ENCODE results near the gene RFPL4AL1.
"Not testable (repeated sequence)": the region's sequence is repeated elsewhere in the genome, so short reads cannot be mapped to it uniquely, and the experiment has no call there.

Gene RFPL4AL1

GRCh38 chr19:55750715-55751114 is 18.2 kb upstream of the RFPL4AL1 start:
- Histone ChIP-seq H3K36me3 (ENCODE audit: control insufficient read depth in 2 of 2, insufficient read depth in 1 of 2, low read length in 2 of 2) (no peaks in the 10 kb centered on the region), H3K9me3 (ENCODE audit: control insufficient read depth, insufficient read depth, low read depth, low read length) (no peaks in the 10 kb centered on the region), H3K27ac (ENCODE audit: extremely low read depth, low read depth, low read length) (no peak overlapping the region), H3K4me3 (ENCODE audit: low read depth, low read length) (no peak overlapping the region), H3K4me1 (ENCODE audit: control insufficient read depth, insufficient read depth, low read length) (no peaks in the 10 kb centered on the region)
- ChIA-PET POLR2A (no interaction called here), CTCF (interaction anchor here (0.7 kb wide), 1 partner anchor 502 kb away, joined by 4 read pairs; no protein-coding TSS in a partner anchor)
- TF ChIP-seq PRDM1 (tag by site-specific recombination; IDR thresholded peaks at IDR 0.05), result no peak
- TF ChIP-seq HIC1 (tag by site-specific recombination; IDR thresholded peaks at IDR 0.05), result no peak

GRCh38 chr19:55753401-55753800 is 15.5 kb upstream of the RFPL4AL1 start:
- ChIA-PET CTCF (no interaction called here), POLR2A (interaction anchor here (0.9 kb wide), 1 partner anchor 47 kb away, joined by 3 read pairs; no protein-coding TSS in a partner anchor)
- H3K4me1 ChIP-seq (ENCODE audit: control insufficient read depth, insufficient read depth, low read length), result no peaks in the 10 kb centered on the region
- H3K9me3 ChIP-seq (ENCODE audit: control insufficient read depth, insufficient read depth, low read depth, low read length), result no peaks in the 10 kb centered on the region
- no peak for TF ChIP-seq ZNF202 (tag by site-specific recombination; IDR thresholded peaks at IDR 0.05; ENCODE audit: borderline replicate concordance)
- H3K4me3 ChIP-seq (ENCODE audit: low read depth, low read length), result no peak overlapping the region
- H3K27ac ChIP-seq (ENCODE audit: extremely low read depth, low read depth, low read length), result no peak overlapping the region
- no peaks in the 10 kb centered on the region for H3K36me3 ChIP-seq (ENCODE audit: control insufficient read depth in 2 of 2, insufficient read depth in 1 of 2, low read length in 2 of 2)

GRCh38 chr19:55756808-55757207 is 12.1 kb upstream of the RFPL4AL1 start:
- H3K9me3 ChIP-seq (ENCODE audit: control insufficient read depth, insufficient read depth, low read depth, low read length); H3K36me3 ChIP-seq (ENCODE audit: control insufficient read depth in 2 of 2, insufficient read depth in 1 of 2, low read length in 2 of 2); H3K27ac ChIP-seq (ENCODE audit: extremely low read depth, low read depth, low read length); H3K4me1 ChIP-seq (ENCODE audit: control insufficient read depth, insufficient read depth, low read length); POLR2A ChIA-PET; H3K4me3 ChIP-seq (ENCODE audit: low read depth, low read length): not testable (repeated sequence)
- CTCF ChIA-PET, result interaction anchor here (0.7 kb wide), 1 partner anchor 372 kb away, joined by 4 read pairs; no protein-coding TSS in a partner anchor

GRCh38 chr19:55758797-55759196 is 10.1 kb upstream of the RFPL4AL1 start, which contains the start of gene RFPL4A:
TSS of gene RFPL4A (plus strand) at chr19:55759097. CDS start at chr19:55761801, 2,704 bp downstream.
- POLR2A ChIA-PET, result not testable (repeated sequence)

GRCh38 chr19:55766466-55766865 is 2.5 kb upstream of the RFPL4AL1 start:
- ChIA-PET CTCF (interaction anchor here (0.6 kb wide), 1 partner anchor 505 kb away, joined by 3 read pairs; no protein-coding TSS in a partner anchor), POLR2A (no interaction called here)
- TF ChIP-seq ZNF37A (tag by site-specific recombination; IDR thresholded peaks at IDR 0.05) (no peak), ZNF76 (tag by site-specific recombination; IDR thresholded peaks at IDR 0.05; ENCODE audit: borderline replicate concordance, low read depth) (no peak)
- Histone ChIP-seq H3K4me3 (ENCODE audit: low read depth, low read length) (no peak overlapping the region), H3K9me3 (ENCODE audit: control insufficient read depth, insufficient read depth, low read depth, low read length) (no peaks in the 10 kb centered on the region), H3K4me1 (ENCODE audit: control insufficient read depth, insufficient read depth, low read length) (no peaks in the 10 kb centered on the region), H3K27ac (ENCODE audit: extremely low read depth, low read depth, low read length) (no peak overlapping the region), H3K36me3 (ENCODE audit: control insufficient read depth in 2 of 2, insufficient read depth in 1 of 2, low read length in 2 of 2) (no peaks in the 10 kb centered on the region)

More at GRCh38 chr19:55758797-55759196, 10.1 kb upstream of the RFPL4AL1 start, which contains the start of gene RFPL4A:
- H3K9me3 ChIP-seq (ENCODE audit: control insufficient read depth, insufficient read depth, low read depth, low read length); H3K4me1 ChIP-seq (ENCODE audit: control insufficient read depth, insufficient read depth, low read length); H3K36me3 ChIP-seq (ENCODE audit: control insufficient read depth in 2 of 2, insufficient read depth in 1 of 2, low read length in 2 of 2); H3K27ac ChIP-seq (ENCODE audit: extremely low read depth, low read depth, low read length); H3K4me3 ChIP-seq (ENCODE audit: low read depth, low read length); CTCF ChIA-PET: not testable (repeated sequence)

GRCh38 chr19:55769632-55770031 is 714 bp downstream of the RFPL4AL1 start:
- H3K4me1 ChIP-seq (ENCODE audit: control insufficient read depth, insufficient read depth, low read length); POLR2A ChIA-PET: not testable (repeated sequence)

More at GRCh38 chr19:55769632-55770031, 714 bp downstream of the RFPL4AL1 start:
- H3K27ac ChIP-seq (ENCODE audit: extremely low read depth, low read depth, low read length); H3K36me3 ChIP-seq (ENCODE audit: control insufficient read depth in 2 of 2, insufficient read depth in 1 of 2, low read length in 2 of 2); CTCF ChIA-PET; H3K4me3 ChIP-seq (ENCODE audit: low read depth, low read length); H3K9me3 ChIP-seq (ENCODE audit: control insufficient read depth, insufficient read depth, low read depth, low read length): not testable (repeated sequence)

All from HEK293 (cell line).